ENCODE measurements around the gene FAAH.
"Not testable (repeated sequence)": the region's sequence is repeated elsewhere in the genome, so short reads cannot be mapped to it uniquely, and the experiment has no call there.

The FAAH gene

GRCh38 chr1:46394108-46394871 lies at the start of gene FAAH:
Gene FAAH, plus strand, starts transcription at chr1:46394317. Its CDS starts 32 bp downstream, at chr1:46394349.
- peak; percentile 19 for DNase-seq

DNA sequence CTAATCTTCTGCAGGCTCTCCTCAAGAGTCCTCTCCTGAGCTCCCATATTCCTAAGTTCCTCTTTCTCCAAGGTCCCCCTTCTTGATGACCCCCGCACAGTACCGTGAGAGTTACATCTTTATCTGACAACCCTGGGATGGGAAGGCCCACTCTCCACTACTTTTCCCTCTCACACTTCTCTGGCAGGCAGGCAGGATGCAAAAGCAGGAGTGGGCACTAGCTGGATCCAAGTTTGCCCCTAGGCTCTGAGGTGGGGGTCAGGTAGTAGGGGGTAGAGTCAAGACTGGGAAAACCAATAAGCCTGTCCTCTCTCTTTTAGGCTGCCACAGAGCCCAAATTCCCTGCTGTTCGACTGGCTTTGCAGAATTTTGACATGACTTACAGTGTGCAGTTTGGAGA lies 49.6 kb upstream of the FAAH start:
- no peak for DNase-seq

DNA sequence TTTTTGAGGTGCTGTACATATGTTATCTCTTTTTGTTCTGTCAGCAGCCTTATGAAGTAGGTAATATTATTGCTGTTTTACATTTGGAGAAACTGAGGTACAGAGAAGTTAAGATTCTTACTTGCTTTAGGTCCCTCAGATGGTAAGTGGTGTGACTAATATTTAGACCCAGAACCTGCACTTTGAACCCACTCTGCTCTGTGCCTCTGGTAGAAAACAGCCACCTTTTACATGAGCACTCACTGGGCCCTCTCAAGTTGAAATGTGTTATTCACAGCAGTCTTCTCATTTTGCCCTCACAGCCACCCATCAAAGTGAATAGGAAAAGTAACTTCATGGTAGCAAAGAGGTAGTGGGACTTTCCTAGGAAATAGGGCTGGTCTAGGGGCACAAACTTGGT lies 48.8 kb upstream of the FAAH start:
- no peak for DNase-seq

DNA sequence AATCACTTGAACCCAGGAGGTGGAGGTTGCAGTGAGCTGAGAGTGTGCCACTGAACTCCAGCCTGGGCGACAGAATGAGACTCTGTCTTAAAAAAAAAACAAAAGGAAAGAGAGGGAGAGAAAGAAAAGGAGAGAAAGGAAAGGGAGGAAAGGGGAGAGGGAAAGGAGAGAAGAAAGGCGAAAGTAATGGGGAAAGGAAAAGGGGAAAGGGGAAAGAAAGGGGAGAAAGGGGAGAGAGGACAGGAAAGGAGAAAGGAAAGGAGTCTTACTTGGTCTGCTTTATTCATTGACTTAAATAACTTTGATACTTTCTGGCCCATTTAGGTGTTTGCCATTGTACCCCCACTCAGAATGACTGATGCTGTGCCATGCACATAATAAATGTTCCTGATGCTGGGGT lies 41.8 kb upstream of the FAAH start:
- no peak for DNase-seq

GRCh38 chr1:46355920-46356319 lies 38.2 kb upstream of the FAAH start:
- DNase-seq, result not testable (repeated sequence)

DNA sequence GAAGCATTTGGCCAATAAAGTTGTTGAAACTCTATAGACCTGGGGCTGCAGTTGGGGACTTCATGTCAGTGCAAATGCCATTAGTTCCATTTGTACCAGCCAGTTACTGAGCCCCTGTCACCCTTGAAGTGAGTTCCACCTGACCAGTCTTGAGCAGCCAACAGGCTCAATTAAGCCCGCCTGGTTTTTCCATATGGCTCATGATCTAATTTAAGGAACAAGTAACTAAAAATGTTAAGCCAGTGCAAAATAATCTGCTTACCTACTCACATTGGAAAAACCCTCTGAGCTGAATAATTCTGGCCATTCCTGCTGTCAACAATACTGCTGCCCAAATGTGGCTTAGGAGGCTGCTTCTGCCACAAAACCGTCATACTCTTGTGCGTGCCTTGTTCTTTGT lies 32.0 kb upstream of the FAAH start:
- no peak for DNase-seq

- no peak for DNase-seq
These were observed 31.0 kb upstream of the FAAH start for GRCh38 chr1:46363121-46363520.

DNA sequence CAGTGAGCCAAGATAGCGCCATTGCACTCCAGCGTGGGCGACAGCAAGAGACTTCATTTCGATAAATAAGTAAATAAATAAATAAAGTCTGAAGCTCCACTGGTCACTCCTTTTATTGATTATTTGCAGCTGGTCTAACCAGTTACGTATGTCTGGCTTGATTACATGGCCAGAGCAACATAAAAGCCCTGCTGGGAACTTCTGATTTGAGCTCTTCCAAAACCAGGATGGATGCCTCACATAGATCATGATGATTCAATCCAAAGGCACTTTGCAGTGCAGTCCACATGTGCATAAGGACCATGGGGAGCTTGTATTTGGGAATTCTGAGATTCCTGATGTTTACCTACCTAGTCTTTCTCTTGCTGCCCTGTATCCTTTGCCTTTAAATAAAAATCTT lies 29.5 kb upstream of the FAAH start:
- no peak for DNase-seq

GRCh38 chr1:46365796-46366195 lies 28.3 kb upstream of the FAAH start:
- DNase-seq, result not testable (repeated sequence)

GRCh38 chr1:46367072-46367471 lies 27.0 kb upstream of the FAAH start:
- DNase-seq, result no peak

DNA sequence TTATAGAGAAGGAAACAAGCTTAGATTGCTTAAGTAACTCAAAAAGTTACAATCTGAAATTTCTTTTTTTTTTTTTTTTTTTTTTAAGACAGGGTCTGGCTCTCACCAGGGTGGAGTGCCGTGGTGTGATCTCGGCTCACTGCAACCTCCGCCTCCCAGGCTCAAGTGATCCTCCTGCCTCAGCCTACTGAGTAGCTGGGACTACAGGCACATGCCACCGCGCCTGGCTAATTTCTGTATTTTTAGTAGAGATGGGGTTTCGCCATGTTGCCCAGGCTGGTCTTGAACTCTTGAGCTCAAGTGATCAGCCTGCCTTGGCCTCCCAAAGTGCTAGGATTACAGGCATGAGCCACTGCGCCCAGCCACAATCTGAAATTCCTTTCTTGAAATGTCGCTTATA lies 26.4 kb upstream of the FAAH start:
- DNase-seq, result not testable (repeated sequence)

DNA sequence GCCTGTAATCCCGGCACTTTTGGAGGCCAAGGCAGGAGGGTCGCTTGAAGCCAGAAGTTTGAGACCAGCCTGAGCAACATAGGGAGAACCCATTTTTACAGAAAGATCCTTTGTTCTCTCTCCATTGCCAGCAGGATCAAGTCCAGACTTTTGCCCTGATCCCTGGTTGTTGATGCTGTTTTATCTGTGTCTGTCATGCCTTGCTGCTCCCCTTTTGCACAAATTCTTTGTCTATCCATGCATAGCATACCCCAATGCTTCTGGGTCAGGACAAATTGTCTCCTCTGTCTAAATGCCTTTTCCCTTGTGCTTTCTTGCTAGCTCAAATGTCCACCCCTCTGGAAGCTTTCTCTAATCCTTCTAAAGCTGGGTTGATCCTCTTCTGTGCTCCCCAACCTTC lies 25.3 kb upstream of the FAAH start:
- DNase-seq, result no peak

- no peak for DNase-seq
These were observed 24.4 kb upstream of the FAAH start for GRCh38 chr1:46369542-46370213.

DNA sequence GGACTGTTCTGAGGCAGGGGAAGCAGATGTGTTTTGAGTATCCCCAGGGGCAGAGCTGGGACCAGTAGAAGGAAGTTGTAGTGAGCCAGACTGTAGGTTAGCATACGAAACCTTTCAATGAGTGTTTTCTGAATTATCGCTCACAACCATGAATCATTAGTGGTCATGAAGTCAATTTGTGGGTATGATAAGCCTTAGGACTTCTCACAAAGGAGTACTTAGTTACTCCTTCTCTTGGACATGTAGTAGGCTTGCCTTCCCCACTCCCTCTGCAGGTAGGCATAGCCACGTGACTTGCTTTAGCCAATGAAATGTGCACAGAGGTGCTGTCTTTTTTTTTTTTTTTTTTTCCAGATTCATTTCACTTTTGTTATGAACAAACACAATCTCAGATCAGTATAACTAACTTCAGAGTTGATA lies 23.9 kb upstream of the FAAH start:
- peak; percentile 37 for DNase-seq

DNA sequence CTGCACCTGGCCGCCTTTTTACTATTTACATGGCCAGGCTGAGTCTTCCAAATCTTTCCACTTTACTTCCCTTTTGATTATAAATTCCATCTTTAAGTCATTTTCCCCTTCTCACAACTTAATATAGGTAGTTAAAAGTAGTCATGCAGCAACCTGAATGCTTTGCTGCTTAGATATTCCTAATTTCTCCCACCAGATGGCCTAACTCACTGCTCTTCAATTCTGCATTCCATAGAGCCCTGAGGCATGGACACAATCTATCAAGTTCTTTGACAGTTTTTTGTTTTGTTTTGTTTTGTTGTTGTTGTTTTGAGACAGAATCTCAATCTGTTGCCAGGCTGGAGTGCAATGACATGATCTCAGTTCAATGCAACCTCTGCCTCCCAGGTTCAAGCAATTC lies 21.7 kb upstream of the FAAH start:
- DNase-seq, result no peak

GRCh38 chr1:46379996-46380395 lies 14.1 kb upstream of the FAAH start:
- no peak for DNase-seq

GRCh38 chr1:46380508-46380907 lies 13.6 kb upstream of the FAAH start:
- no peak for DNase-seq

DNA sequence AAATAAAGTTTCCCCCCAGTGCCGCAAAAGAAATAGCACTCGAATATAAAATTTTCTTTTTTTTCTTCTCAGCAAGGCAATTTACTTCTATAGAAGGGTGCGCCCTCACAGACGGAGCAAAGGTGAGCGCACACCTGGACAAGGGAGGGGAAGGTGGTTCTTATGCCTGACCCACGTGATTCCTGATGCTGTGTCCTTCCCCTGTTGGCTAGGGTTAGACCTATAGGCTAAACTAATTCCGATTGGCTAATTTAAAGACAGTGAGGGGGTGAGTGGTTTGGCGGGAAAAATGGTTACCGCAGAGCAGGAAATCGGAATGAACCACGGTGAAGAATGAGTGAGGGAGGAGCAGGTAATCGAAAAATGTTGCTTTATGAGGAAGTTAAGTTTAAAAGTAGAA lies 607 bp upstream of the FAAH start:
- DNase-seq, result no peak

GRCh38 chr1:46394872-46395465 lies 852 bp downstream of the FAAH start:
- no peak for DNase-seq

DNA sequence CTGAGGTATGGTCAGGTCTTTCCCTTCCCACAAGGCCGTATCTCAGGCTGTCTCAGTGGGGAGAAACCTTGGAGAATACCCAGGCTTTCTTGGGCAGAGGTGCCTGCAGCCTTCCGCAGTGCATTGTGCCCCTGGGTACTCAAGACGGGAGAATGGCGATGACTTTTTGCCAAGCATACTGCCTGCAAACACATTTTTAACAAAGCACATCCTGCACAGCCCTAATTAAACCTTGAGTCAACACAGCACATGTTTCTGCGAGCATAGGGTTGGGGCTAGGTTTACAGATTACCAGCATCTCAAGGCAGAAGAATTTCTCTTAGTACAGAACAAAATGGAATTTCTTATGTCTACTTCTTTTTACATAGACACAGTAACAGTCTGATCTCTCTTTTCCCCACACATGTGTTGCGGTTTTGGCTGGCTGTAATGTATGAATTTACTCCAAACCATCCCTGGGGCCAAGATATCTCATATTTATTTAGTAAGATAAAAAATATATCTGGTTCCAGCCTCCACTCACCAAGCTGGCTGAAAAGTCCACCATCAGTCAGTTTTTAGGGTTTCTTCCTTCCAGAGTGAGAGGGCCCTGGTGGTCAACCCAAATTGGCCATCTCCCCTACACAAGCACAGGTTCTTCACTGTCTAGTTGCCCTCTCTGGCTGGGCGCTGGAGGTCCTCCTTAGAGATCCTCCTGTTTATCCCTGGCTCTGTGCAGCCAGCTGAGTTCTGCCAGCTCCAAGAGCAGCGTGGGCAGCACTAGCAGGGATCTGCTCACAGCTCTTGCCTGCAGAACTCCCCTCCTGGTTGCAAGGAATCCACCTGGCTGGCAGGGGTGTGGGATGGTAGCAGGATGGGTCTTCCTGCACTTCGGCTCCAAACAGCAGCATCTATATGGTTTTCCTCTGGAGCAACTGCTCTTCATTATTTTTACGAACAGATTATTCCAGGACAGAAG lies 2.6 kb downstream of the FAAH start:
- no peak for DNase-seq

DNA sequence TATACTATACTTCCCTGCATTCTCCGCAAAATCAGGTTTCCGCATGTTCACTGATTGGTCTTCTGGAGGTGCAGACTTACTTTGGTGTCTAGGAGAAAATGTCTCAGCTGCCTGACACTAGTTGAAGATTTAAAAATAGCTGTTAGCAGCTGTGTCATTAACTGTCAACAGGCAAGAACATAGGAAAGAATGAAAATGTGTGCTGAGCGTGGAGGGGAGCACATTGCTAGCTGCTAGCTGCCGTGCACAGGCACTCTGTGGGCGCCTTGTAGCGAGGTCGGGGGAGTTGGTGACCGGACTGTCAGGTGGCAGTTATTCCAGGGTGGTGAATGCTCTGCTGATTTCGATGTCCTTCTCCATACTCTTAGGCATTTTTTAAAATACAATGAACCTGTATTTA lies 5.2 kb downstream of the FAAH start:
- DNase-seq, result no peak

GRCh38 chr1:46400421-46400820 lies 6.3 kb downstream of the FAAH start:
- DNase-seq, result no peak
